T-cell (primary cell): ENCODE measurements around the gene CAMK1D. TPM values are rescaled to one million over a fixed set of nuclear protein-coding genes. Genes with fewer than 3 reads are reported as not detected.

Source experiments
- ATAC-seq, 4 experiments: fragments of 200-7000 bp in 3 of 4; fragments of 150-1000 bp in 1 of 4; cut with Tn5 transposase; replicated peaks in 1 of 4; 1 replicate in 3 of 4; 2 replicates in 1 of 4; pipeline ENCODE4 v1.10.0; 2021; ENCODE audit warnings: moderate library complexity in 3 of 4, mild to moderate bottlenecking in 2 of 4, moderate number of reproducible peaks in 1 of 4
- CTCF ChIA-PET, 2 donors: fragments of 300-600 bp; sonication (Branson Sonifier 250); formaldehyde crosslinking; loops; one replicate each; lab custom pipeline; 2022; ENCODE audit warnings: antibody characterized with exemption in 2 of 2; lab: Charles Lee
- POLR2A ChIA-PET, 2 donors: fragments of 300-600 bp; sonication (Branson Sonifier 250); formaldehyde crosslinking; loops; one replicate each; lab custom pipeline; 2022; ENCODE audit warnings: antibody characterized with exemption in 2 of 2; lab: Charles Lee
- DNase-seq, 35 experiments: peaks; one replicate each; pipeline versions ENCODE4 v3.0.0 to v3.0.0-alpha.2; 2013 to 2023
- H3K27ac ChIP-seq: one replicate; pipeline ENCODE4 v1.5.1; 2013; ENCODE audit warnings: low read length
- H3K27me3 ChIP-seq, 2 experiments: replicated peaks in 1 of 2; 1 replicate in 1 of 2; 2 replicates in 1 of 2; pipeline versions ENCODE4 v1.6.1 to v1.7.0; 2013; ENCODE audit warnings: low read length in 1 of 2, mixed read lengths in 1 of 2; ENCODE audit not compliant: control insufficient read depth in 2 of 2, insufficient read depth in 2 of 2; ENCODE audit errors: extremely low read depth in 1 of 2
- H3K36me3 ChIP-seq, 2 donors: 1 replicate in 1 of 2; 2 replicates in 1 of 2; pipeline versions ENCODE4 v1.6.1 to v1.7.0; 2013; ENCODE audit warnings: low read length in 1 of 2; ENCODE audit not compliant: control insufficient read depth in 2 of 2, insufficient read depth in 1 of 2; ENCODE audit errors: extremely low read depth in 1 of 2
- H3K4me1 ChIP-seq, 2 experiments: 1 replicate in 1 of 2; 2 replicates in 1 of 2; pipeline versions ENCODE4 v1.6.1 to v1.7.0; 2013; ENCODE audit warnings: low read length in 2 of 2, mixed read lengths in 1 of 2; ENCODE audit not compliant: insufficient read depth in 2 of 2, control insufficient read depth in 1 of 2; ENCODE audit errors: extremely low read depth in 1 of 2
- H3K4me3 ChIP-seq, 2 donors: 1 replicate in 1 of 2; 2 replicates in 1 of 2; pipeline versions ENCODE4 v1.5.1 to v1.7.0; 2013; ENCODE audit warnings: mild to moderate bottlenecking in 2 of 2, low read length in 1 of 2, moderate library complexity in 1 of 2; ENCODE audit not compliant: control insufficient read depth in 1 of 2; ENCODE audit errors: extremely low read depth in 1 of 2
- H3K9me3 ChIP-seq: 2 replicates; pipeline ENCODE4 v1.7.0; 2013
- H3K27ac Mint-ChIP-seq, 2 donors: one replicate each; pipeline ENCODE4 v1.8.0; 2020 to 2021; ENCODE audit warnings: mild to moderate bottlenecking in 2 of 2, mixed read lengths in 2 of 2
- H3K27me3 Mint-ChIP-seq, 2 donors: one replicate each; pipeline ENCODE4 v1.8.0; 2021 to 2022; ENCODE audit warnings: mixed read lengths in 2 of 2
- H3K36me3 Mint-ChIP-seq: one replicate; pipeline ENCODE4 v1.8.0; 2021; ENCODE audit warnings: mixed read lengths
- H3K4me1 Mint-ChIP-seq, 3 donors: one replicate each; pipeline ENCODE4 v1.8.0; 2020 to 2022; ENCODE audit warnings: mixed read lengths in 3 of 3, mild to moderate bottlenecking in 1 of 3
- H3K4me3 Mint-ChIP-seq, 3 donors: one replicate each; pipeline ENCODE4 v1.8.0; 2020 to 2022; ENCODE audit warnings: mild to moderate bottlenecking in 3 of 3, mixed read lengths in 3 of 3, moderate library complexity in 3 of 3
- H3K9me3 Mint-ChIP-seq, 3 donors: one replicate each; pipeline ENCODE4 v1.8.0; 2020 to 2022; ENCODE audit warnings: mixed read lengths in 3 of 3
- WGBS: methylation state at CpG from one replicate; pipeline ENCODE4 v1.1.5; 2013; ENCODE audit warnings: missing lambda C conversion rate; ENCODE audit not compliant: insufficient coverage; 5-methylcytosine and 5-hydroxymethylcytosine counted together
- total RNA-seq, 35 experiments: library from RNA in 6 of 35; stranded (reverse) in 6 of 35; fragments of 120-200 nt in 1 of 35; gene quantifications; one replicate each; pipeline versions ENCODE4 v1.2.1 to v1.2.4 and lab custom pipeline; 2013 to 2026

Gene CAMK1D
- total RNA-seq, 5 donors from 2014 or later (not counting 1 experiment from before 2014, with no cell fraction given) = 16.8 to 31.3 (median 23.6) TPM

- Mint-ChIP-seq H3K36me3 (no peaks in the 10 kb centered on the region), H3K4me3 (no peak overlapping the region), H3K27me3 (no peaks in the 10 kb centered on the region), H3K9me3 (peaks cover 0 to 8% (median 5%) of the 10 kb centered on the region in 3 donors), H3K4me1 (peaks cover 18 to 28% (median 27%) of the 10 kb centered on the region in 3 donors), H3K27ac (no peak overlapping the region)
- Histone ChIP-seq H3K9me3 (no peaks in the 10 kb centered on the region), H3K4me3 (no peak overlapping the region), H3K27me3 (no peaks in the 10 kb centered on the region), H3K4me1 (peaks cover 9 to 11% of the 10 kb centered on the region in 2 experiments), H3K36me3 (no peaks in the 10 kb centered on the region), H3K27ac (no peak overlapping the region)
- 100% methylated on average over 1 of the region's 3 CpGs for WGBS
- ChIA-PET POLR2A (interaction anchor here (0.6 kb wide), 3 partner anchors 62 to 957 kb away, joined by 3 to 6 read pairs (median 4); no protein-coding TSS in a partner anchor), CTCF (interaction anchor here (0.6 to 0.7 kb wide), 5 partner anchors 107 to 438 kb away, joined by 3 to 5 read pairs (median 3); no protein-coding TSS in a partner anchor)
- ATAC-seq (no peak), DNase-seq (no peak)
These were observed 4.8 kb upstream of the CAMK1D start for GRCh38 chr10:12344375-12345110.

- Mint-ChIP-seq H3K36me3 (no peaks in the 10 kb centered on the region), H3K9me3 (peaks cover 0 to 8% (median 5%) of the 10 kb centered on the region in 3 donors), H3K4me1 (peaks cover 27 to 33% (median 31%) of the 10 kb centered on the region in 3 donors), H3K27ac (no peak overlapping the region), H3K27me3 (no peaks in the 10 kb centered on the region), H3K4me3 (no peak overlapping the region)
- Histone ChIP-seq H3K27me3 (no peaks in the 10 kb centered on the region), H3K4me1 (peaks cover 15 to 24% of the 10 kb centered on the region in 2 experiments), H3K36me3 (no peaks in the 10 kb centered on the region), H3K4me3 (no peak overlapping the region), H3K27ac (no peak overlapping the region), H3K9me3 (no peaks in the 10 kb centered on the region)
- no peak for ATAC-seq
- DNase-seq = no peak
- POLR2A ChIA-PET = interaction anchor here in 1 of 2 donors (0.6 to 1.1 kb wide), 2 partner anchors 242 to 253 kb away, joined by 3 to 5 read pairs; no protein-coding TSS in a partner anchor
- CTCF ChIA-PET = interaction anchor here in 1 of 2 donors (0.6 to 1.1 kb wide), 4 partner anchors 217 to 1571 kb away, joined by 3 to 4 read pairs (median 3); no protein-coding TSS in a partner anchor
- WGBS = 100% methylated on average over 3 of the region's 10 CpGs
These were observed 2.6 kb upstream of the CAMK1D start for GRCh38 chr10:12346707-12347106.

- POLR2A ChIA-PET = interaction anchor here in 1 of 2 donors (0.6 to 1.5 kb wide), 6 partner anchors 16 to 305 kb away, joined by 3 to 7 read pairs (median 4); no protein-coding TSS in a partner anchor
- H3K27ac ChIP-seq = peak overlapping the region; percentile 60
- H3K27me3 Mint-ChIP-seq = no peaks in the 10 kb centered on the region
- CTCF ChIA-PET = interaction anchor here in 1 of 2 donors (0.6 to 1.5 kb wide), 7 partner anchors 11 to 308 kb away, joined by 3 to 6 read pairs (median 4); no protein-coding TSS in a partner anchor
- DNase-seq (peak in 1 of 35 experiments; percentile 3), ATAC-seq (no peak)
- WGBS = 36% methylated on average over 22 of the region's 24 CpGs
- no peaks in the 10 kb centered on the region for H3K9me3 ChIP-seq
- H3K4me3 Mint-ChIP-seq = peak overlapping the region; percentile 77 to 97 (median 85)
- peaks cover 0 to 3% (median 3%) of the 10 kb centered on the region in 3 donors for H3K9me3 Mint-ChIP-seq
- no peaks in the 10 kb centered on the region for H3K27me3 ChIP-seq
- H3K36me3 Mint-ChIP-seq = no peaks in the 10 kb centered on the region
- no peaks in the 10 kb centered on the region for H3K36me3 ChIP-seq
- peak overlapping the region; percentile 78 to 92 for H3K27ac Mint-ChIP-seq
- H3K4me1 Mint-ChIP-seq = peaks cover 36 to 43% (median 40%) of the 10 kb centered on the region in 3 donors
- peaks cover 15 to 24% of the 10 kb centered on the region in 2 experiments for H3K4me1 ChIP-seq
- peak overlapping the region; percentile 57 to 92 for H3K4me3 ChIP-seq
These were observed 965 bp upstream of the CAMK1D start for GRCh38 chr10:12348294-12348869.

GRCh38 chr10:12349629-12350166, 351 bp downstream of the CAMK1D start:
- Histone ChIP-seq H3K4me1 (peaks cover 15 to 24% of the 10 kb centered on the region in 2 experiments), H3K36me3 (peaks cover 0 to 1% of the 10 kb centered on the region in 2 donors), H3K4me3 (peak overlapping the region; percentile 92 to 94), H3K9me3 (no peaks in the 10 kb centered on the region), H3K27me3 (no peaks in the 10 kb centered on the region), H3K27ac (peak overlapping the region; percentile 73)
- no peaks in the 10 kb centered on the region for H3K9me3 Mint-ChIP-seq
- H3K27ac Mint-ChIP-seq = peak overlapping the region; percentile 91 to 97
- POLR2A ChIA-PET = interaction anchor here in 1 of 2 donors (0.7 kb wide), 1 partner anchor 15 kb away, joined by 3 read pairs; no protein-coding TSS in a partner anchor
- H3K27me3 Mint-ChIP-seq = no peaks in the 10 kb centered on the region
- WGBS = under 1% methylated on average over 56 of the region's 73 CpGs
- H3K4me1 Mint-ChIP-seq = peaks cover 44 to 49% (median 46%) of the 10 kb centered on the region in 3 donors
- ATAC-seq (no peak), DNase-seq (peak in 4 of 35 experiments; percentile 6 to 16 (median 8))
- H3K36me3 Mint-ChIP-seq = no peaks in the 10 kb centered on the region
- peak overlapping the region; percentile 96 to 97 (median 97) for H3K4me3 Mint-ChIP-seq
- CTCF ChIA-PET = interaction anchor here in 1 of 2 donors (0.7 to 1.4 kb wide), 3 partner anchors 9 to 99 kb away, joined by 3 to 6 read pairs (median 3); no protein-coding TSS in a partner anchor

GRCh38 chr10:12350167-12350872, 973 bp downstream of the CAMK1D start:
- ChIA-PET POLR2A (interaction anchor here in 1 of 2 donors (0.7 to 1.4 kb wide), 3 partner anchors 15 to 99 kb away, joined by 3 to 4 read pairs (median 3); no protein-coding TSS in a partner anchor), CTCF (interaction anchor here in 1 of 2 donors (0.7 to 1.6 kb wide), 4 partner anchors 9 to 306 kb away, joined by 3 to 6 read pairs (median 4); no protein-coding TSS in a partner anchor)
- Mint-ChIP-seq H3K4me1 (peaks cover 46 to 48% (median 47%) of the 10 kb centered on the region in 3 donors), H3K27ac (peak overlapping the region; percentile 95 to 96), H3K9me3 (no peaks in the 10 kb centered on the region), H3K27me3 (no peaks in the 10 kb centered on the region), H3K4me3 (peak overlapping the region; percentile 96 to 97 (median 97)), H3K36me3 (no peaks in the 10 kb centered on the region)
- Histone ChIP-seq H3K36me3 (peaks cover 0 to 2% of the 10 kb centered on the region in 2 donors), H3K27ac (peak overlapping the region; percentile 73), H3K27me3 (no peaks in the 10 kb centered on the region), H3K4me3 (peak overlapping the region; percentile 92 to 94), H3K9me3 (no peaks in the 10 kb centered on the region), H3K4me1 (peaks cover 15 to 24% of the 10 kb centered on the region in 2 experiments)
- ATAC-seq (peak; percentile 19 to 48 (median 34)), DNase-seq (peak; percentile 18 to 76 (median 57))
- 0% methylated on average over 24 of the region's 47 CpGs for WGBS
